GM23338 (cell line): ENCODE measurements around the gene PIAS4. TPM values are rescaled to one million over a fixed set of nuclear protein-coding genes. Genes with fewer than 3 reads are reported as not detected.

ENCODE experiments used
- ATAC-seq: fragments of 200-7000 bp; cut with Tn5 transposase; 3 replicates; pipeline ENCODE4 v1.9.1; 2020
- DNase-seq: peaks from one replicate; pipeline ENCODE4 v3.0.0-alpha.2; 2015; ENCODE audit warnings: low spot score
- H2AFZ ChIP-seq: fragments of 200-600 bp; sonication (generic); 2 replicates; pipeline ENCODE4 v1.8.0; 2016; ENCODE audit warnings: antibody characterized with exemption, mild to moderate bottlenecking, moderate library complexity
- H3F3A ChIP-seq: fragments of 200-600 bp; sonication (generic); replicated peaks from 2 replicates; pipeline ENCODE4 v1.8.0; 2017; ENCODE audit warnings: antibody characterized with exemption, mixed run types, low read depth
- H3K27ac ChIP-seq: fragments of 200-600 bp; sonication (generic); 2 replicates; pipeline ENCODE4 v1.6.1; 2016; ENCODE audit warnings: low read depth
- H3K27me3 ChIP-seq: fragments of 200-600 bp; sonication (generic); 2 replicates; pipeline ENCODE4 v1.8.0; 2016; ENCODE audit warnings: mild to moderate bottlenecking, mixed run types, moderate library complexity; ENCODE audit not compliant: insufficient read depth
- H3K36me3 ChIP-seq: fragments of 200-600 bp; sonication (generic); 2 replicates; pipeline ENCODE4 v1.8.0; 2016; ENCODE audit warnings: mild to moderate bottlenecking; ENCODE audit not compliant: insufficient read depth
- H3K4me1 ChIP-seq: fragments of 200-600 bp; sonication (generic); 2 replicates; pipeline ENCODE4 v1.8.0; 2016; ENCODE audit warnings: mild to moderate bottlenecking, moderate library complexity; ENCODE audit not compliant: insufficient read depth
- H3K4me2 ChIP-seq: fragments of 200-600 bp; sonication (generic); 2 replicates; pipeline ENCODE4 v1.7.1; 2017; ENCODE audit warnings: mixed run types
- H3K4me3 ChIP-seq: fragments of 200-600 bp; sonication (generic); 2 replicates; pipeline ENCODE4 v1.6.1; 2016; ENCODE audit warnings: mixed run types
- H3K79me2 ChIP-seq: fragments of 200-600 bp; sonication (generic); replicated peaks from 2 replicates; pipeline ENCODE4 v1.8.0; 2017; ENCODE audit warnings: mild to moderate bottlenecking; ENCODE audit not compliant: insufficient read depth
- H3K9me2 ChIP-seq: fragments of 200-600 bp; sonication (generic); 2 replicates; pipeline ENCODE4 v1.8.0; 2017; ENCODE audit not compliant: insufficient read depth
- H4K20me1 ChIP-seq: fragments of 200-600 bp; sonication (generic); replicated peaks from 2 replicates; pipeline ENCODE4 v1.8.0; 2017; ENCODE audit warnings: mild to moderate bottlenecking; ENCODE audit not compliant: insufficient read depth
- H3K27ac Mint-ChIP-seq: 2 replicates; pipeline ENCODE4 v1.8.0; 2020; ENCODE audit warnings: inconsistent platforms, mild to moderate bottlenecking, moderate library complexity, mixed read lengths
- H3K27me3 Mint-ChIP-seq: 3 replicates; pipeline ENCODE4 v1.8.0; 2022; ENCODE audit warnings: low read depth, mild to moderate bottlenecking, moderate library complexity, mixed read lengths, inconsistent platforms; ENCODE audit not compliant: insufficient read depth, poor library complexity
- H3K36me3 Mint-ChIP-seq: 3 replicates; pipeline ENCODE4 v1.8.0; 2021; ENCODE audit warnings: low read depth, mild to moderate bottlenecking, inconsistent platforms, moderate library complexity, mixed read lengths
- H3K4me1 Mint-ChIP-seq: 3 replicates; pipeline ENCODE4 v1.8.0; 2020; ENCODE audit warnings: mild to moderate bottlenecking, inconsistent platforms, mixed read lengths
- H3K4me3 Mint-ChIP-seq: 3 replicates; pipeline ENCODE4 v1.8.0; 2021; ENCODE audit warnings: moderate library complexity, mild to moderate bottlenecking, inconsistent platforms, mixed read lengths
- H3K9me3 Mint-ChIP-seq: 3 replicates; pipeline ENCODE4 v1.8.0; 2020; ENCODE audit warnings: moderate library complexity, mild to moderate bottlenecking, inconsistent platforms, mixed read lengths
- CREB1 ChIP-seq: fragments of 250-450 bp; sonication (Bioruptor Pico); IDR thresholded peaks from 2 replicates; pipeline ENCODE4 v1.5.0; 2020; ENCODE audit warnings: low read depth, mild to moderate bottlenecking, moderate library complexity
- EZH2 ChIP-seq: fragments of 200-600 bp; sonication (generic); IDR thresholded peaks from one replicate; pipeline ENCODE4 v1.8.0; 2017; ENCODE audit warnings: antibody characterized with exemption, mild to moderate bottlenecking, low read depth; ENCODE audit not compliant: unreplicated experiment
- EZH2phosphoT487 ChIP-seq: fragments of 200-600 bp; sonication (generic); IDR thresholded peaks from one replicate; pipeline ENCODE4 v1.8.1; 2018; ENCODE audit warnings: antibody characterized with exemption; ENCODE audit not compliant: unreplicated experiment
- JUNB ChIP-seq: IDR thresholded peaks from one replicate; pipeline ENCODE4 v1.6.1; 2016; ENCODE audit warnings: antibody characterized with exemption; ENCODE audit not compliant: unreplicated experiment
- NANOG ChIP-seq: IDR thresholded peaks from 2 replicates; pipeline ENCODE4 v1.6.1; 2016; ENCODE audit warnings: antibody characterized with exemption, borderline replicate concordance
- POLR2AphosphoS5 ChIP-seq: IDR thresholded peaks from 2 replicates; pipeline ENCODE4 v1.6.1; 2016; ENCODE audit warnings: antibody characterized with exemption, low read depth
- STAT1 ChIP-seq: IDR thresholded peaks from one replicate; pipeline ENCODE4 v1.6.1; 2016; ENCODE audit warnings: antibody characterized with exemption; ENCODE audit not compliant: unreplicated experiment
- ZNF114 ChIP-seq: fragments of 250-450 bp; sonication (Bioruptor Pico); IDR thresholded peaks from 2 replicates; pipeline ENCODE4 v1.5.0; 2020; ENCODE audit warnings: mild to moderate bottlenecking, moderate library complexity
- ZNF331 ChIP-seq: fragments of 250-450 bp; sonication (Bioruptor Pico); IDR thresholded peaks from 2 replicates; pipeline ENCODE4 v1.5.0; 2020; ENCODE audit warnings: low read depth, mild to moderate bottlenecking, moderate library complexity
- polyA plus RNA-seq: library from polyadenylated mRNA; unstranded; fragments of >200 nt; fragmentation: Nextera tagmentation; extraction: Ambion mirVana; gene quantifications from 2 replicates; pipeline ENCODE4 v1.2.1, GENCODE V29; 2016
- total RNA-seq: library from RNA; depleted of rRNA; stranded (reverse); fragments of >200 nt; shearing (Covaris generic); gene quantifications from 2 replicates; pipeline ENCODE4 v1.2.3, GENCODE V29; 2014
- TF ChIP-seq, protein P1 (sequence below): IDR thresholded peaks from one replicate; pipeline ENCODE4 v1.6.1; 2018; ENCODE audit warnings: antibody characterized with exemption; ENCODE audit not compliant: unreplicated experiment
- TF ChIP-seq, protein P2 (sequence below): fragments of 250-450 bp; sonication (Bioruptor Pico); IDR thresholded peaks from 2 replicates; pipeline ENCODE4 v1.5.0; 2020; ENCODE audit warnings: mild to moderate bottlenecking, moderate library complexity
- TF ChIP-seq, protein P3 (sequence below): IDR thresholded peaks from 2 replicates; pipeline ENCODE4 v1.6.1; 2016; ENCODE audit warnings: antibody characterized with exemption
- TF ChIP-seq, protein P4 (sequence below), 2 experiments: fragments of 200-600 bp in 1 of 2; sonication (generic) in 1 of 2; conservative IDR thresholded peaks; 2 replicates each; pipeline versions ENCODE4 v1.5.1 to v1.6.1; 2016 to 2017; ENCODE audit warnings: antibody characterized with exemption in 2 of 2, low read depth in 2 of 2, mild to moderate bottlenecking in 2 of 2, moderate library complexity in 1 of 2

PIAS4 gene
- total and polyA plus RNA-seq, 2 experiments from 2014 or later = 17.0 to 48.4 TPM

DNA sequence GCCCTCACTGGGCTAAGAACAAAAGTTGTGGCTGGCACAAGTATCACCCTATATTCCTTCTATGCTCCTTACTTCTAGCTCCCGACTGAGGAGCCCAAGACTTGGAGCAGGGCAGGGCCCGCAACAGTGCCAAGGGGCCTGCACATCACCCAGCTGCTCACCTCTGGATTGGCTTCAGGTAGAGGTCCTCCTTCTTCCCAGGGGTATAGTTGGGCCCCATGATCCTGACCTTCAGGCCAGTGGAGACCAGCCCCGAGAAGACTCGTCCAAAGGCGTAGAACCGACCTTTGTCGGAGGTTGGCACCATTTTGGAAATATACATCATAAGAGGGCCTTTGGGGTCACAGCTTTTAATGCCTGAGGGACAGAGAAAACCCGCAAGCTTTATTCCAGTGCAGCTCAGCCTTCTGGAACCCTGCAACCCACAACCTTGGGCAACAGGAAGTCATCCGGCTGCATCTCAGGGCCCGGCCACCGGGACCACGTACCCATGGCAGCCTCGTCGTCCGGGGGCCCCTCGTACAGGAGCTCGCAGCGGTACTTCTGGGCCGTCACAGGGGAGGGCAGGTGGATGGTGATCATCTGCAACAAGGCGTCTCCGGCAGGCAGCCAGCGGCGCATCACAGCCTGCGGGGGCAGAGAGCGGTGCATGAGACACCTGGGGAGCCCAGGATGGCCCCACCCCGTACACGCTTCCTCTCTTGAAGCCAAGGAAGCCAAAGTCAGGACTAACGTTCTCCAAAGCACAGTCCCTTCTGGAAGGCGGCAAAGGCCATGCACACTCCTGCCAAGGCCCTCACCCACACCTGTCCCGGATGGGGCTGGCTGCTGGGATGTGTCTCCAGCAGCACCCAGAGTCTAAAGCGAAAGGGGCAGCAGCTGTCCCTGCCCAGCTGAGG, 26.9 kb upstream of the PIAS4 start:
- Mint-ChIP-seq H3K4me3 (no peak overlapping the region), H3K27ac (no peak overlapping the region; the same call in 1 of the 2 replicates), H3K9me3 (peaks cover 15% of the 10 kb centered on the region; the same call in 2 of the 3 replicates), H3K27me3 (peaks cover 47% of the 10 kb centered on the region), H3K36me3 (peaks cover 96% of the 10 kb centered on the region), H3K4me1 (peaks cover 26% of the 10 kb centered on the region)
- Histone ChIP-seq H3K4me1 (peaks cover 10% of the 10 kb centered on the region), H3K36me3 (peaks cover 77% of the 10 kb centered on the region), H3F3A (peaks cover 90% of the 10 kb centered on the region), H3K79me2 (peaks cover 76% of the 10 kb centered on the region), H3K4me3 (no peak overlapping the region), H3K27me3 (0 out of 2 replicates have a peak, but pooled peaks cover under 1% of the 10 kb centered on the region), H3K9me2 (no peaks in the 10 kb centered on the region), H3K4me2 (no peak overlapping the region), H2AFZ (no peak overlapping the region), H3K27ac (peak overlapping the region; percentile 85), H4K20me1 (peaks cover 72% of the 10 kb centered on the region)
- no peak for ATAC-seq
- no peak for DNase-seq
- TF ChIP-seq NANOG (no peak), EZH2phosphoT487 (no peak), ZNF114 (no peak), ZNF331 (no peak), POLR2AphosphoS5 (no peak), STAT1 (no peak), EZH2 (no peak), CREB1 (CRISPR knock-in tag) (no peak), JUNB (no peak)
- TF ChIP-seq, protein P1, sequence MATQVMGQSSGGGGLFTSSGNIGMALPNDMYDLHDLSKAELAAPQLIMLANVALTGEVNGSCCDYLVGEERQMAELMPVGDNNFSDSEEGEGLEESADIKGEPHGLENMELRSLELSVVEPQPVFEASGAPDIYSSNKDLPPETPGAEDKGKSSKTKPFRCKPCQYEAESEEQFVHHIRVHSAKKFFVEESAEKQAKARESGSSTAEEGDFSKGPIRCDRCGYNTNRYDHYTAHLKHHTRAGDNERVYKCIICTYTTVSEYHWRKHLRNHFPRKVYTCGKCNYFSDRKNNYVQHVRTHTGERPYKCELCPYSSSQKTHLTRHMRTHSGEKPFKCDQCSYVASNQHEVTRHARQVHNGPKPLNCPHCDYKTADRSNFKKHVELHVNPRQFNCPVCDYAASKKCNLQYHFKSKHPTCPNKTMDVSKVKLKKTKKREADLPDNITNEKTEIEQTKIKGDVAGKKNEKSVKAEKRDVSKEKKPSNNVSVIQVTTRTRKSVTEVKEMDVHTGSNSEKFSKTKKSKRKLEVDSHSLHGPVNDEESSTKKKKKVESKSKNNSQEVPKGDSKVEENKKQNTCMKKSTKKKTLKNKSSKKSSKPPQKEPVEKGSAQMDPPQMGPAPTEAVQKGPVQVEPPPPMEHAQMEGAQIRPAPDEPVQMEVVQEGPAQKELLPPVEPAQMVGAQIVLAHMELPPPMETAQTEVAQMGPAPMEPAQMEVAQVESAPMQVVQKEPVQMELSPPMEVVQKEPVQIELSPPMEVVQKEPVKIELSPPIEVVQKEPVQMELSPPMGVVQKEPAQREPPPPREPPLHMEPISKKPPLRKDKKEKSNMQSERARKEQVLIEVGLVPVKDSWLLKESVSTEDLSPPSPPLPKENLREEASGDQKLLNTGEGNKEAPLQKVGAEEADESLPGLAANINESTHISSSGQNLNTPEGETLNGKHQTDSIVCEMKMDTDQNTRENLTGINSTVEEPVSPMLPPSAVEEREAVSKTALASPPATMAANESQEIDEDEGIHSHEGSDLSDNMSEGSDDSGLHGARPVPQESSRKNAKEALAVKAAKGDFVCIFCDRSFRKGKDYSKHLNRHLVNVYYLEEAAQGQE = no peak
- TF ChIP-seq, protein P2, sequence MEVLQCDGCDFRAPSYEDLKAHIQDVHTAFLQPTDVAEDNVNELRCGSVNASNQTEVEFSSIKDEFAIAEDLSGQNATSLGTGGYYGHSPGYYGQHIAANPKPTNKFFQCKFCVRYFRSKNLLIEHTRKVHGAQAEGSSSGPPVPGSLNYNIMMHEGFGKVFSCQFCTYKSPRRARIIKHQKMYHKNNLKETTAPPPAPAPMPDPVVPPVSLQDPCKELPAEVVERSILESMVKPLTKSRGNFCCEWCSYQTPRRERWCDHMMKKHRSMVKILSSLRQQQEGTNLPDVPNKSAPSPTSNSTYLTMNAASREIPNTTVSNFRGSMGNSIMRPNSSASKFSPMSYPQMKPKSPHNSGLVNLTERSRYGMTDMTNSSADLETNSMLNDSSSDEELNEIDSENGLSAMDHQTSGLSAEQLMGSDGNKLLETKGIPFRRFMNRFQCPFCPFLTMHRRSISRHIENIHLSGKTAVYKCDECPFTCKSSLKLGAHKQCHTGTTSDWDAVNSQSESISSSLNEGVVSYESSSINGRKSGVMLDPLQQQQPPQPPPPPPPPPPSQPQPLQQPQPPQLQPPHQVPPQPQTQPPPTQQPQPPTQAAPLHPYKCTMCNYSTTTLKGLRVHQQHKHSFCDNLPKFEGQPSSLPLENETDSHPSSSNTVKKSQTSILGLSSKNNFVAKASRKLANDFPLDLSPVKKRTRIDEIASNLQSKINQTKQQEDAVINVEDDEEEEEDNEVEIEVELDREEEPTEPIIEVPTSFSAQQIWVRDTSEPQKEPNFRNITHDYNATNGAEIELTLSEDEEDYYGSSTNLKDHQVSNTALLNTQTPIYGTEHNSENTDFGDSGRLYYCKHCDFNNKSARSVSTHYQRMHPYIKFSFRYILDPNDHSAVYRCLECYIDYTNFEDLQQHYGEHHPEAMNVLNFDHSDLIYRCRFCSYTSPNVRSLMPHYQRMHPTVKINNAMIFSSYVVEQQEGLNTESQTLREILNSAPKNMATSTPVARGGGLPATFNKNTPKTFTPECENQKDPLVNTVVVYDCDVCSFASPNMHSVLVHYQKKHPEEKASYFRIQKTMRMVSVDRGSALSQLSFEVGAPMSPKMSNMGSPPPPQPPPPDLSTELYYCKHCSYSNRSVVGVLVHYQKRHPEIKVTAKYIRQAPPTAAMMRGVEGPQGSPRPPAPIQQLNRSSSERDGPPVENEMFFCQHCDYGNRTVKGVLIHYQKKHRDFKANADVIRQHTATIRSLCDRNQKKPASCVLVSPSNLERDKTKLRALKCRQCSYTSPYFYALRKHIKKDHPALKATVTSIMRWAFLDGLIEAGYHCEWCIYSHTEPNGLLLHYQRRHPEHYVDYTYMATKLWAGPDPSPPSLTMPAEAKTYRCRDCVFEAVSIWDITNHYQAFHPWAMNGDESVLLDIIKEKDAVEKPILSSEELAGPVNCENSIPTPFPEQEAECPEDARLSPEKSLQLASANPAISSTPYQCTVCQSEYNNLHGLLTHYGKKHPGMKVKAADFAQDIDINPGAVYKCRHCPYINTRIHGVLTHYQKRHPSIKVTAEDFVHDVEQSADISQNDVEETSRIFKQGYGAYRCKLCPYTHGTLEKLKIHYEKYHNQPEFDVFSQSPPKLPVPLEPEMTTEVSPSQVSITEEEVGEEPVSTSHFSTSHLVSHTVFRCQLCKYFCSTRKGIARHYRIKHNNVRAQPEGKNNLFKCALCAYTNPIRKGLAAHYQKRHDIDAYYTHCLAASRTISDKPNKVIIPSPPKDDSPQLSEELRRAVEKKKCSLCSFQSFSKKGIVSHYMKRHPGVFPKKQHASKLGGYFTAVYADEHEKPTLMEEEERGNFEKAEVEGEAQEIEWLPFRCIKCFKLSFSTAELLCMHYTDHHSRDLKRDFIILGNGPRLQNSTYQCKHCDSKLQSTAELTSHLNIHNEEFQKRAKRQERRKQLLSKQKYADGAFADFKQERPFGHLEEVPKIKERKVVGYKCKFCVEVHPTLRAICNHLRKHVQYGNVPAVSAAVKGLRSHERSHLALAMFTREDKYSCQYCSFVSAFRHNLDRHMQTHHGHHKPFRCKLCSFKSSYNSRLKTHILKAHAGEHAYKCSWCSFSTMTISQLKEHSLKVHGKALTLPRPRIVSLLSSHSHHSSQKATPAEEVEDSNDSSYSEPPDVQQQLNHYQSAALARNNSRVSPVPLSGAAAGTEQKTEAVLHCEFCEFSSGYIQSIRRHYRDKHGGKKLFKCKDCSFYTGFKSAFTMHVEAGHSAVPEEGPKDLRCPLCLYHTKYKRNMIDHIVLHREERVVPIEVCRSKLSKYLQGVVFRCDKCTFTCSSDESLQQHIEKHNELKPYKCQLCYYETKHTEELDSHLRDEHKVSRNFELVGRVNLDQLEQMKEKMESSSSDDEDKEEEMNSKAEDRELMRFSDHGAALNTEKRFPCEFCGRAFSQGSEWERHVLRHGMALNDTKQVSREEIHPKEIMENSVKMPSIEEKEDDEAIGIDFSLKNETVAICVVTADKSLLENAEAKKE (CRISPR knock-in tag) = no peak
- TF ChIP-seq, protein P3, sequence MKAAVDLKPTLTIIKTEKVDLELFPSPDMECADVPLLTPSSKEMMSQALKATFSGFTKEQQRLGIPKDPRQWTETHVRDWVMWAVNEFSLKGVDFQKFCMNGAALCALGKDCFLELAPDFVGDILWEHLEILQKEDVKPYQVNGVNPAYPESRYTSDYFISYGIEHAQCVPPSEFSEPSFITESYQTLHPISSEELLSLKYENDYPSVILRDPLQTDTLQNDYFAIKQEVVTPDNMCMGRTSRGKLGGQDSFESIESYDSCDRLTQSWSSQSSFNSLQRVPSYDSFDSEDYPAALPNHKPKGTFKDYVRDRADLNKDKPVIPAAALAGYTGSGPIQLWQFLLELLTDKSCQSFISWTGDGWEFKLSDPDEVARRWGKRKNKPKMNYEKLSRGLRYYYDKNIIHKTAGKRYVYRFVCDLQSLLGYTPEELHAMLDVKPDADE = no peak
- TF ChIP-seq, protein P4, sequence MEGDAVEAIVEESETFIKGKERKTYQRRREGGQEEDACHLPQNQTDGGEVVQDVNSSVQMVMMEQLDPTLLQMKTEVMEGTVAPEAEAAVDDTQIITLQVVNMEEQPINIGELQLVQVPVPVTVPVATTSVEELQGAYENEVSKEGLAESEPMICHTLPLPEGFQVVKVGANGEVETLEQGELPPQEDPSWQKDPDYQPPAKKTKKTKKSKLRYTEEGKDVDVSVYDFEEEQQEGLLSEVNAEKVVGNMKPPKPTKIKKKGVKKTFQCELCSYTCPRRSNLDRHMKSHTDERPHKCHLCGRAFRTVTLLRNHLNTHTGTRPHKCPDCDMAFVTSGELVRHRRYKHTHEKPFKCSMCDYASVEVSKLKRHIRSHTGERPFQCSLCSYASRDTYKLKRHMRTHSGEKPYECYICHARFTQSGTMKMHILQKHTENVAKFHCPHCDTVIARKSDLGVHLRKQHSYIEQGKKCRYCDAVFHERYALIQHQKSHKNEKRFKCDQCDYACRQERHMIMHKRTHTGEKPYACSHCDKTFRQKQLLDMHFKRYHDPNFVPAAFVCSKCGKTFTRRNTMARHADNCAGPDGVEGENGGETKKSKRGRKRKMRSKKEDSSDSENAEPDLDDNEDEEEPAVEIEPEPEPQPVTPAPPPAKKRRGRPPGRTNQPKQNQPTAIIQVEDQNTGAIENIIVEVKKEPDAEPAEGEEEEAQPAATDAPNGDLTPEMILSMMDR (conservative IDR thresholded peaks at IDR 0.05; ENCODE audit: low read depth in 2 of 2) = no peak
